Measurements from ENCODE around the gene CLCNKB. TPM values are rescaled to one million over a fixed set of nuclear protein-coding genes. Genes with fewer than 3 reads are reported as not detected.

The CLCNKB gene
- total RNA-seq = 1 to 10 TPM in 1 of 2 donors, under 1 TPM in 1; 0.37 to 1.9 TPM
- under 1 TPM; 0.06 to 0.22 TPM for polyA plus RNA-seq
- long read RNA-seq, donor 1, partial matches to known transcripts = 0 of 1 reads
- long read RNA-seq, donor 1, other reads (novel, unspliced or antisense) = 0 of 1 reads
- long read RNA-seq, donor 2, partial matches to known transcripts = 0 of 1 reads
- long read RNA-seq, donor 2, other reads (novel, unspliced or antisense) = 0 of 1 reads
- long read RNA-seq, donor 3, partial matches to known transcripts = 0 of 1 reads
- long read RNA-seq, donor 3, other reads (novel, unspliced or antisense) = 0 of 1 reads
- long read RNA-seq, donor 4 = 0 reads
- long read RNA-seq, donor 5, partial matches to known transcripts = 0 of 2 reads
- long read RNA-seq, donor 5, other reads (novel, unspliced or antisense) = 0 of 2 reads

- ATAC-seq (ENCODE audit: insufficient read depth, low FRiP score) (no peak), DNase-seq (peak in 1 of 3 donors; percentile 44)
- Histone ChIP-seq H3K36me3 (ENCODE audit: control insufficient read depth in 4 of 4, insufficient read depth in 4 of 4, low read length in 4 of 4) (no peaks in the 10 kb centered on the region), H3K9me3 (ENCODE audit: control insufficient read depth in 4 of 4, insufficient read depth in 3 of 4, low read length in 3 of 4) (no peaks in the 10 kb centered on the region), H3K4me1 (ENCODE audit: control insufficient read depth in 5 of 5, insufficient read depth in 5 of 5, low read length in 5 of 5) (peaks cover 0 to 5% (median 0%) of the 10 kb centered on the region in 5 donors), H3K27ac (ENCODE audit: low read depth in 1 of 2, low read length in 1 of 2) (no peak within 1 kb of the TSS), H3K4me3 (no peak within 1 kb of the TSS), H3K9ac (ENCODE audit: insufficient read depth in 1 of 2, low read length in 2 of 2) (no peak within 1 kb of the TSS), H3K27me3 (ENCODE audit: control insufficient read depth in 3 of 3, insufficient read depth in 3 of 3, low read length in 2 of 3) (no peaks in the 10 kb centered on the region)
- whole genome bisulfite sequencing, 2 donors = 76 to 81% methylated on average over 7 of the region's 7 CpGs
- TF ChIP-seq CTCF (IDR thresholded peaks at IDR 0.05; ENCODE audit: control extremely low read depth, extremely low read depth) = no peak
Observed at GRCh38 chr1:16043521-16043920, at the start of gene CLCNKB. Gene CLCNKB, plus strand, starts transcription at chr1:16043782. Its CDS starts 711 bp downstream, at chr1:16044493.

GRCh38 chr1:15994081-15994480 lies 49.5 kb upstream of the CLCNKB start:
- Histone ChIP-seq H3K4me3 (no peak overlapping the region), H3K36me3 (ENCODE audit: control insufficient read depth in 4 of 4, insufficient read depth in 4 of 4, low read length in 4 of 4) (no peaks in the 10 kb centered on the region), H3K4me1 (ENCODE audit: control insufficient read depth in 5 of 5, insufficient read depth in 5 of 5, low read length in 5 of 5) (no peaks in the 10 kb centered on the region), H3K27ac (ENCODE audit: low read depth in 1 of 2, low read length in 1 of 2) (no peak overlapping the region), H3K27me3 (ENCODE audit: control insufficient read depth in 3 of 3, insufficient read depth in 3 of 3, low read length in 2 of 3) (no peaks in the 10 kb centered on the region), H3K9ac (ENCODE audit: insufficient read depth in 1 of 2, low read length in 2 of 2) (no peak overlapping the region), H3K9me3 (ENCODE audit: control insufficient read depth in 4 of 4, insufficient read depth in 3 of 4, low read length in 3 of 4) (no peaks in the 10 kb centered on the region)
- no peak for TF ChIP-seq CTCF (IDR thresholded peaks at IDR 0.05; ENCODE audit: control extremely low read depth, extremely low read depth)
- DNase-seq (no peak), ATAC-seq (ENCODE audit: insufficient read depth, low FRiP score) (no peak)
- WGBS, 2 donors = 94 to 98% methylated on average over 10 of the region's 10 CpGs

- no peaks in the 10 kb centered on the region for H3K27me3 ChIP-seq (ENCODE audit: control insufficient read depth in 3 of 3, insufficient read depth in 3 of 3, low read length in 2 of 3)
- peak; percentile 86 for TF ChIP-seq CTCF (IDR thresholded peaks at IDR 0.05; ENCODE audit: control extremely low read depth, extremely low read depth)
- H3K4me1 ChIP-seq (ENCODE audit: control insufficient read depth in 5 of 5, insufficient read depth in 5 of 5, low read length in 5 of 5) = no peaks in the 10 kb centered on the region
- ATAC-seq (ENCODE audit: insufficient read depth, low FRiP score) (peak; percentile 71), DNase-seq (peak; percentile 42 to 54 (median 52))
- no peaks in the 10 kb centered on the region for H3K36me3 ChIP-seq (ENCODE audit: control insufficient read depth in 4 of 4, insufficient read depth in 4 of 4, low read length in 4 of 4)
- no peak overlapping the region for H3K27ac ChIP-seq (ENCODE audit: low read depth in 1 of 2, low read length in 1 of 2)
- WGBS, 2 donors = 58 to 77% methylated on average over 11 of the region's 11 CpGs
- H3K4me3 ChIP-seq = no peak overlapping the region
- no peak overlapping the region for H3K9ac ChIP-seq (ENCODE audit: insufficient read depth in 1 of 2, low read length in 2 of 2)
- no peaks in the 10 kb centered on the region for H3K9me3 ChIP-seq (ENCODE audit: control insufficient read depth in 4 of 4, insufficient read depth in 3 of 4, low read length in 3 of 4)
Observed at GRCh38 chr1:15994590-15995351, 48.8 kb upstream of the CLCNKB start.

Data from lung (tissue), 16 donors.